Measurements from ENCODE around the gene ZNF683.
"Not testable (repeated sequence)": the region's sequence is repeated elsewhere in the genome, so short reads cannot be mapped to it uniquely, and the experiment has no call there.

ZNF683 gene

DNA sequence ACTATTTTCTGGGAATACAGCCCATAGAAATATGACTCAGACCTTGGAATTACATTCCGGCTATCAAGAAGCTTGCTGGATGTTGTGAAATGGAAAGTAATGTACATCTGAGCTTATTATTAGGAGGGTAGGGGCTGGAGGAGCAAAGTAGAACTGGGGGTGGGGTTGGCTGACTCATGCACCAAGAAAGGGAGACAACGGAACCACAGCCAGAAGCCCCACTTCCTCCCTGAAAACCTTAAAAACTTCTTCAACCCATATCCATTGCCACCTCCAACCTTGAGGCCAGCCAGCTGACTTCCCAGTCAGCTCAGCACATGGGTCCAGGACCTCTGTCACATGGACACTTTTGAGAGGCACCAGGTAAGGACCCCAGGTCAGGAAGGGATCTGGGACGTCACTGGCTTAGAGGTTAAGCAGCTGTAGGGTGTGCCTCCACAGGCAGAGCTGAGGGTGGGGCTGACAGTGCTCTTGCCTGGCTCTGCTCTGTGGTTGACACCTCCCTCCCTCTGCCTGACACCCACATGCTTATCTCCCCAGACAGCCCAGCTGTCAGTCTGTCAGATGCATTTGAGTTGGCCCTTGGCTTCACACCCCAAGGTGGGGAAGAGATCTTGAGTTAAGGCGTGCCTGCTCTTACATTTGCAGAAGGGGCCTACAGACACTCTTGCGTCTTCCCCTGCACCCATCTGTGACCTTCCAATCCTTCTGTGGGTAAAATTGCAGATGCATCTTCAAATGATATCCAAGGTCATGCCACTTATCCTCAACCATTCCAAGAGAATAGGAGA lies 5.7 kb upstream of the ZNF683 start:
- H3K4me3 ChIP-seq (ENCODE audit: low read depth, low read length) = peak overlapping the region; percentile 34
- CTCF ChIA-PET = interaction anchor here (0.9 to 9.7 kb wide), 10 partner anchors 11 to 257 kb away, joined by 3 to 203 read pairs (median 4); partner anchors contain the start of gene ZNF593
- TF ChIP-seq, protein P1, sequence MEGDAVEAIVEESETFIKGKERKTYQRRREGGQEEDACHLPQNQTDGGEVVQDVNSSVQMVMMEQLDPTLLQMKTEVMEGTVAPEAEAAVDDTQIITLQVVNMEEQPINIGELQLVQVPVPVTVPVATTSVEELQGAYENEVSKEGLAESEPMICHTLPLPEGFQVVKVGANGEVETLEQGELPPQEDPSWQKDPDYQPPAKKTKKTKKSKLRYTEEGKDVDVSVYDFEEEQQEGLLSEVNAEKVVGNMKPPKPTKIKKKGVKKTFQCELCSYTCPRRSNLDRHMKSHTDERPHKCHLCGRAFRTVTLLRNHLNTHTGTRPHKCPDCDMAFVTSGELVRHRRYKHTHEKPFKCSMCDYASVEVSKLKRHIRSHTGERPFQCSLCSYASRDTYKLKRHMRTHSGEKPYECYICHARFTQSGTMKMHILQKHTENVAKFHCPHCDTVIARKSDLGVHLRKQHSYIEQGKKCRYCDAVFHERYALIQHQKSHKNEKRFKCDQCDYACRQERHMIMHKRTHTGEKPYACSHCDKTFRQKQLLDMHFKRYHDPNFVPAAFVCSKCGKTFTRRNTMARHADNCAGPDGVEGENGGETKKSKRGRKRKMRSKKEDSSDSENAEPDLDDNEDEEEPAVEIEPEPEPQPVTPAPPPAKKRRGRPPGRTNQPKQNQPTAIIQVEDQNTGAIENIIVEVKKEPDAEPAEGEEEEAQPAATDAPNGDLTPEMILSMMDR (IDR thresholded peaks at IDR 0.05; ENCODE audit: insufficient read depth, low read length, missing control alignments) = no peak
- POLR2A ChIA-PET = interaction anchor here (0.8 to 1.4 kb wide), 4 partner anchors 39 to 102 kb away, joined by 3 to 6 read pairs (median 3); partner anchors contain the start of genes CD52 and SH3BGRL3
- DNase-seq (ENCODE audit: low read depth, low spot score) = peak; percentile 92

- TF ChIP-seq, protein P1 (IDR thresholded peaks at IDR 0.05; ENCODE audit: insufficient read depth, low read length, missing control alignments) = no peak
- no peak for DNase-seq (ENCODE audit: low read depth, low spot score)
- POLR2A ChIA-PET = no interaction called here
- CTCF ChIA-PET = interaction anchor here (0.7 to 9.7 kb wide), 6 partner anchors 13 to 206 kb away, joined by 3 to 203 read pairs (median 4); partner anchors contain the start of gene ZNF593
- no peak overlapping the region for H3K4me3 ChIP-seq (ENCODE audit: low read depth, low read length)
Measured at GRCh38 chr1:26376050-26376449, 3.5 kb upstream of the ZNF683 start.

DNA sequence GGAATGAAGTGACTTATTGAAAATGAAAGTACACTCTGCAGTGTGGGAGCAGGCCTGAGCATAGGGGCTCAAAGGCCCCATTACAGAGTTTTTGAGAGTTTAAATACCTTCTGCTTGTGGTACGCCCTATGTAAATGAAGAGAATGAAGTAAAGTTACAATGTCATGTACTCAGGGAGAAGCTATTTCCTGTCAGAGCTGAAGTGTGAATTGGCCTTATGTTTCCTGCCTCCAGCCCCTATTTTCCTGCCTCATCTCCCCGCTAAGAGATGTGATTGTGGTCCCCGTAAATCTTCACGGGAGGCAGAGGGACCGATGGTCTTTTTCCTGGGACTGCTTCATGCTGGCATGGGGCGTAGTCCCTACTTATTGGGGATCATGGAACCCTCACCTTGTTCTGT lies 2.5 kb upstream of the ZNF683 start:
- CTCF ChIA-PET = interaction anchor here (1.1 to 9.7 kb wide), 6 partner anchors 12 to 271 kb away, joined by 3 to 203 read pairs (median 8); no protein-coding TSS in a partner anchor
- no peak for DNase-seq (ENCODE audit: low read depth, low spot score)

GRCh38 chr1:26374361-26374760 lies 1.8 kb upstream of the ZNF683 start:
- DNase-seq (ENCODE audit: low read depth, low spot score); H3K4me3 ChIP-seq (ENCODE audit: low read depth, low read length); POLR2A ChIA-PET: not testable (repeated sequence)
- CTCF ChIA-PET = interaction anchor here (0.7 to 9.7 kb wide), 10 partner anchors 11 to 270 kb away, joined by 3 to 203 read pairs (median 4); no protein-coding TSS in a partner anchor

More for the DNA sequence above, 2.5 kb upstream of the ZNF683 start:
- POLR2A ChIA-PET = no interaction called here
- TF ChIP-seq, protein P1 (IDR thresholded peaks at IDR 0.05; ENCODE audit: insufficient read depth, low read length, missing control alignments) = no peak
- no peak overlapping the region for H3K4me3 ChIP-seq (ENCODE audit: low read depth, low read length)

GRCh38 chr1:26373789-26374188 lies 1.2 kb upstream of the ZNF683 start:
- DNase-seq (ENCODE audit: low read depth, low spot score) = no peak
- TF ChIP-seq, protein P1 (IDR thresholded peaks at IDR 0.05; ENCODE audit: insufficient read depth, low read length, missing control alignments) = no peak
- ChIA-PET CTCF (interaction anchor here (0.8 to 9.7 kb wide), 10 partner anchors 11 to 140 kb away, joined by 3 to 203 read pairs (median 4); partner anchors contain the start of gene CEP85), POLR2A (no interaction called here)
- H3K4me3 ChIP-seq (ENCODE audit: low read depth, low read length) = no peak overlapping the region

DNA sequence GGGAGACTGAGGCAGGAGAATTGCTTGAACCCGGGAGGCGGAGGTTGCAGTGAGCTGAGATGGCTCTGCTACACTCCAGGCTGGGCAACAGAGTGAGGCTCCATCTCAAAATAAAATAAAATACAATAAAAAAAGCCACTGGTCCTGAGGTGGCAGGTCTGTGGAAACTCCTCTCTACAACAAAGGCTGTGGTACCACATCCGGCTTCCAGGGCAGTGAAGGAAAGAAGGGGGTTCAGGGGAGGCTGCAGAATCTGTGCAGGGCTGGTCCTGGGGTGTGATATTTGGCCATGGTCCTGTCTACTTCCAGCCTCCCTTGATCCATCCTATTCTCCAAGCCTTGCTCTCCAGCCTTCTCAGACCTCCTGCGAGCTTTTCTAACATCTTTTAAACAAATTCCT lies 731 bp upstream of the ZNF683 start:
- no peak overlapping the region for H3K4me3 ChIP-seq (ENCODE audit: low read depth, low read length)
- CTCF ChIA-PET = interaction anchor here (0.8 to 9.7 kb wide), 10 partner anchors 10 to 139 kb away, joined by 3 to 203 read pairs (median 4); partner anchors contain the start of gene CEP85
- DNase-seq (ENCODE audit: low read depth, low spot score) = no peak
- POLR2A ChIA-PET = no interaction called here
- TF ChIP-seq, protein P1 (IDR thresholded peaks at IDR 0.05; ENCODE audit: insufficient read depth, low read length, missing control alignments) = no peak

Measured in AG04449 (cell line).